Middle frontal gyrus (tissue), 1 donor: ENCODE data around the gene LRRC27.
"Not testable (repeated sequence)": the region's sequence is repeated elsewhere in the genome, so short reads cannot be mapped to it uniquely, and the experiment has no call there.

Experiments
- DNase-seq: peaks from one replicate; pipeline ENCODE4 v3.0.0-alpha.2; 2015; ENCODE audit warnings: low spot score; ENCODE audit errors: extremely low spot score

Gene LRRC27

DNA sequence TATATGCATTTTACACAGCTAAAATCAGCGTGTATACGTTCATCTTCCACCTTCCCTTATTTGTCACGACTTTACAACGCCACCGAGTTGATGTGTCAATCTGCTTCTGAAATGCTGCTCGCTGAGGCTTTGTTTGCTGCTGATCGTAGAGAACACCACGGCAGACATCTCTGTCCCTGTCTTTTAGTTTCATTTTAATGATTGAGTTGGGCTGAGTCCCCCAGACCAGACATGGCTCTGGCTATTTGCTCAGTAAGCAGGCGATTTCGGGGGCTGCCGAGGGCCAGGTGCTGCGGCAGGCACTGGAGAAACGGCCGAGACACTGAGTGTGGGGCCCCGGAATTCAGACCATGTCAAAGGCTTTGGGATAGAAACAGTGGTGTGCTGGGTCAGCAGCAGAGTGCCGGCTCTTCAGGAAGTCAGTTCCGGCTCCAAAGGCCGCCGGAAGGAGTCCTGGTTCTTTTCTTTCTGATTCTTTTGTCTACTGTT lies 5.0 kb downstream of the LRRC27 start:
- no peak for DNase-seq

DNA sequence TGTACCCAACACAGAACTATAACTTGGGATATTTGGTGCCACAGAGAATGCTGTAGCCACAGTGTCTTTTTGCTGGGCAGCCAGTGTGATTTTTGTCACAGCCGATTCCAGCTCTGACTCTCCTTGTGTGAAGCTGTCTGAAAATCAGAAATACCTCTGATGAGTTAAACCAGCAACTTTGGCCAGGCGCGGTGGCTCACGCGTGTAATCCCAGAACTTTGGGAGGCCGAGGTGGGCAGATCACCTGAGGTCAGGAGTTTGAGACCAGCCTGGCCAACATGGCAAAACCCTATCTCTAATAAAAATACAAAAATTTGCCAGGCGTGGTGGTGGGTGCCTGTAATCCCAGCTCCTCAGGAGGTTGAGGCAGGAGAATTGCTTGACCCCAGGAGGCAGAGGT lies 5.9 kb downstream of the LRRC27 start:
- DNase-seq = not testable (repeated sequence)

DNA sequence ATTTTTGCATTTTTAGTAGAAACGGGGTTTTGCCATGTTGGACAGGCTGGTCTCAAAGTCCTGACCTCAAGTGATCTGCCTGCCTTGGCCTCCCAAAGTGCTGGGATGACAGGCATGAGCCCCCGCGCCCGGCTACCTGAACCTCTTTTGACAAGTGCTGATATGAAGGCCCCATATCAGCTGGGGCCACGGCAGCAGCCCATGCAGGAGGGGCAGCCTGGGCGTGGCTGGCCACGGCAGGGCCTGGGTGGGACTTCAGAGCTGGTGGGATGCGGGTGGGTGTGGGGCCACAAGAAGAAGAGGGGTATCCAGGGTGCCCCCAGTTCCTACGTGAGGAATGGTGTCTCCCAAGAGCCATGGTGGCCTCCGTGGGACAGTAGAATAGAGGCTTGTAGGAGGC lies 6.9 kb downstream of the LRRC27 start:
- no peak for DNase-seq

DNA sequence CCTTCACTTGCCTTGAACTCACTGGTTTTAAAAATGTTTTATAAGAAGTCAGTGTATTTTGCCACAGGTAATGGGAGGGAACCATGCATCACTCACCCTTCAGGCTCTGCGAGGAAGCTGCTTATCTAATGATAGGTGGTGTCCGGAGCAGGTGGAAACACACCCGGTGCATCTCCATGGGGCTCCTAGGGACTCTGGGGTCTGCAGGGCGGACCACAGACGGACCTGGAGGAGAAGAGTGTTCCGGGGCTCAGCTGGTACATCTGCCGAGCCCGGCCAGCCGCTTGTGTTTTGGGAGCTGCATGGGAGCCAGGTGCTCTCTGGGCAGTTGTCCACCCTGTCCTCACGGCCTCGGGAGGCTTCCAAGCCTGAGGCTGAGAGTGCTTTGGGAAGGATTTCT lies 7.3 kb downstream of the LRRC27 start:
- no peak for DNase-seq

DNA sequence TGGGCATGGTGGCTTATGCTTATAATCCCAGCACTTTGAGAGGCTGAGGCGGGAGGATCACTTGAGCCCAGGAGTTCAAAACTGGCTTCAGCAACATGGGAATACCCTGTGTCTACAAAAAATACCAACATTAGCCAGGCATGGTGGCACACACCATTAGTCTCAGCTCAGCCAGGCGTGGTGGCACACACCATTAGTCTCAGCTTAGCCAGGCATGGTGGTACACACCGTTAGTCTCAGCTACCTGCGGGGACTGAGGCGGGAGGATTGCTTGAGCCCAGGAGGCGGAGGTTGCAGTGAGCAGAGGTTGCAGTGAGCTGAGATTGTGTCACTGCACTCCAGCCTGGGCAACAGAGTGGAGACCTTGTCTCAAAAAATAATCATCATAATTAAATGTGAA lies 9.0 kb downstream of the LRRC27 start:
- no peak for DNase-seq

DNA sequence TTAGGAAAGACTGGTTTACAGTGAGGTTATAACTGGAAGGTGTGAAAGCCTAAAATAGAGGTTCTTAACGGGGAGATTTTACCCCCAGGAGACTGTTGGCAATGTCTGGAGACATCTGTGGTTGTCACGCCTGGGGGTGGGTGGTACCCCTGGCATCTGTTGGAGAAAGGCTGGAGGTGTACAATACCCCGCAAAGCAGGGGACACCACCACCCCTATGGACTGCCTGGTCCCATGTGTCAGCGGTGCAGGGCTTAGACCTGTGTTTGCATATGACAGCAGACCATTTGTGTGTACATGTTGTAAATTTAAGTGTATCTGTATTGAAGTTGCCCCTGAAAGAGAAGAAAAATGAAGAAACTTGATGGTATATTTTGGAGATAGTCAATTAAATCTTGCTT lies 9.8 kb downstream of the LRRC27 start:
- no peak for DNase-seq

DNA sequence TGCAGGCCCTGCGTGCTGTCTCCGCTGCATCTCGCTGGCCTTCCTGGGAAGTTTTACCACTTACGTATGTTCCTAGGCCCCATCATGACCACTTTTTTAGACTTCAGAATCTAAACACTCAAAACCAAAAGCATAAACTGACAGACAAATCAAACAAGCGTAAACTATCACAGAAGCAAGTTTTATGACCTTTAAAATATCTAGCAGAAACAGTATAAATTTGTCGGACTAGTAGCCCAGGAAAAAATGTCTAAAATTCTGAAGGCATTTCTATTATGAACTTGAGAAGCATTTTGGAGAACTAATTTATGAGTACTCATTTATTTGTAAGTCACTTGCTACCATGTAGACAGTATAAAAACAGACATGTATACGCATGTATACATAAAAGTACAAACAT lies 10.6 kb downstream of the LRRC27 start:
- DNase-seq = no peak

DNA sequence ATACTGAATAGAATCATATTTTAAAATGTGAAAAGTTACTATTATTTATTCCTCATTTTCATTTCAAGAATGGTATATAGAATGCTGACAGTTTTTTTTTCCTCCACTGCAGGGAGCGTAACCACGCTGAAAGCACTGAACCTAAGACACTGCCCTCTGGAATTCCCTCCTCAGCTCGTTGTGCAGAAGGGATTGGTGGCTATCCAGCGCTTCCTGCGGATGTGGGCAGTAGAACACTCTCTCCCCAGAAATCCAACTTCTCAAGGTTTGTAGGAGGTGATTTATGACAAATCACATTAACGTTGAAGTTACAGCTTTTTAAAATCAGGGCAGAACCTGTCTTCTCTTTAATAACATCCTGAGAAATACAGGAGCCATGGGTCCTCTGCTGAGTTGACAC lies 12.4 kb downstream of the LRRC27 start:
- no peak for DNase-seq

DNA sequence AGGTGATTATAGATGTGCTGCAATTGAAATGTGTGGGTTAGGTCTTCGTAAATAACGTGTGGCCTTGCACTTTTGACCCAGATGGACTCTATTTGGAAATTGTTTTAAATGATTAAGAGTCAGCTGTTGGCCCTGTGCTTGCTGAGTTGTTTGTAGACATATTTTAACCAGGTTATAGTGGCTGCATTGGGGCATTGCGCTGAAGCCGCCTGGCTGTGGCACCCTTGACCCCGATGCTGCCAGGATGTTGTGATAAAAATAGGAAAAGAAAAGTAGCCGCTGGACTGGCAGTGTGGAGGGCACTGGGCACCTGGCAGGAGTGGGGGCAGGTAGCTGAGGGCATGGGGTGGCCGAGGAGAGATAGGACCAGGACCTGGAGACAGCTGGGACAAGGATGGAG lies 13.4 kb downstream of the LRRC27 start:
- DNase-seq = no peak

DNA sequence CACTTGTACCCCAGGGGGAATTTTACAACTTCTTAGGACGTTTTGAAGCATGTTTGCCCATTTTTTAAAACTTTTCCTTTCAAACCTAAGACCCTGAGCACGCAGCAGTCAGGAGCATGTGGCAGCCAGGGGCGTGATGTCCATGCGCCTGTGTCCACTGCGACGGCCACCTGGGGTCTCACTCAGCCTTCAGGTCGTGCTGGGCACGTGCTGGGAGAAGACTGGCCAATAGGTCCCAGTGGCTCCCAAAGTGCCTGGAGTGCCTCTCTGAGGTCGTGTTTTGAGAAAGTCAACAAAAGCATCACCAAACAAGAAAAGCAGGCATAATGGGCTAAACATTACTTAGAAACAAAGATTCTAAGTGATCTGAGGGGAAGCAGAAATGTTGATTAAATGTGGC lies 14.8 kb downstream of the LRRC27 start:
- DNase-seq = no peak

DNA sequence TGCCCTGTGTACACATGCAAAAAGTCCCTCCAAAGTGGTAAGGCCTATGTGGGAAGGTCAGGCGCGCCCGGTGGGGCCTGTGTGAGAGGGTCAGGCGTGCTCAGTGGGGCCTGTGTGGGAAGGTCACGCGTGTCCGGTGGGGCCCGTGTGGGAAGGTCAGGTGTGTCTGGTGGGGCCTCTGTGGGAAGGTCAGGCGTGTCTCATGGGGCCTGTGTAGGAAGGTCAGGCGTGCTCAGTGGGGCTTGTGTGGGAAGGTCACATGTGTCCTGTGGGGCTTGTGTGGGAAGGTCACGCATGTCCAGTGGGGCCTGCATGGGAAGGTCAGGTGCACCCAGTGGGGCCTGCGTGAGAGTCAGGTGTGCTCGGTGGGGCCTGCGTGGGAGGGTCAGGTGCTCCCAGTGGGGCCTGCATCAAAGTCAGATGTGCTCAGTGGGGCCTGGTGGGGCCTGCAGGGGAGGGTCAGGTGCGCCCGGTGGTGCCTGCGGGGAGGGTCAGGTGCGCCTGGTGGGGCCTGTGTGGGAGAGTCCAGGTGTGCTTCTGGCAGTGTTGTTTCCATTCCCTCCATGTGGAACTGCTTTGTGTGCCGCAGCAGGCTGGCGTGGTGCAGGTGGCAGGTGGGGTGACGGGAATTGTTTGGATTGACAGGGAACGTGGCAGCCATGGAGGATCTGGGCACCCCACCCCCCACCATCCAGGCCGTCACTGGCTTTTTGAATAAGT lies 15.4 kb downstream of the LRRC27 start:
- DNase-seq = no peak

DNA sequence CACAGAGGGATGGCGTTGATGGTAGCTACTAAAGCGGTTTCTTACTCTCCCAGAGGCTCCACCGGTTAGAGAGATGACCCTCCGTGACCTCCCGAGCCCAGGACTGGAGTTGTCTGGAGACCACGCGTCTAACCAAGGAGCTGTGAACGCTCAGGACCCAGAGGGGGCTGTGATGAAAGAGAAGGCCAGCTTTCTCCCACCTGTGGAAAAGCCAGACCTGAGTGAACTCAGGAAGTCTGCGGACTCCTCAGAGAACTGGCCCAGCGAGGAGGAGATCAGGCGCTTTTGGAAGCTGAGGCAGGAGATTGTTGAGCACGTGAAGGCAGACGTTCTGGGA lies 15.9 kb downstream of the LRRC27 start:
- DNase-seq = no peak

DNA sequence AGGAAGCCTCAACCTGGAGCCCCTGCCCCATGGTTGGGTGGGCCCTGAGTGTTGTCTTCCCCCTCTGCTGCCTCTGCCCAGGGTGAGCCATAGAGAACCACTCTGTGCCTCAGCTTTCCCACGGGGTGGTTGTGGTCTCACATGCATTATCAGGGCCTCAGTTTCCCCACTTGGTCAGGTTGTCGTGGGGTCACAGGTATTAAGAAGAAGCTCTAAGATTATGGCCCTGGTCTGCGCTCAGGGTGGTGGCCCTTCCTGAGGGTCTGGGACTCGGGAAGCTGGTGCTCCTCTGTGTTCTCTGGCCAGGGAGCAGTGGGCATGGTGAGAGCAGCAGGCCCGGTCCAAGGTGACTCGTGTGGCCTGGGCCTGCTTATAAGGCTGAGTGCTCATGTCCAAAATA lies 17.8 kb downstream of the LRRC27 start:
- DNase-seq = no peak

DNA sequence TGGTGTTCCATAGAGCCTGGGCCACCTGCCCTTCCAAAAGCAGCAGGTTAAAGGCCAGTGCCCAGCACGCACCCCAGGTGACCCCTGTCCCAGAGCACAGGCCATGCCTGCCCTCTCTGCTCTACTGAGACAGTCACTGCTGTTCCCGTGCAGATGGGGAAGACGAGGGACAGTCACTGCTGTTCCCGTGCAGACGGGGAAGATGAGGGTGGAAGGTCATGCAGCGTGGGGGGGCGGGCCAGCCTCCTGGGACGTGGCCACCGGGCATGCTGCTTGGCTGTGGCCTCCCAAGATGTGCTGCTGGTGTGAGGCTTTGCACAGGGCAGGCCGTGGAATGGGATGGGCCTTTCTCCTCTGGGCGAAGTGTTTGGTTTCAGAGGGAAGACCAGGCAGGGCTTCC lies 18.4 kb downstream of the LRRC27 start:
- no peak for DNase-seq

DNA sequence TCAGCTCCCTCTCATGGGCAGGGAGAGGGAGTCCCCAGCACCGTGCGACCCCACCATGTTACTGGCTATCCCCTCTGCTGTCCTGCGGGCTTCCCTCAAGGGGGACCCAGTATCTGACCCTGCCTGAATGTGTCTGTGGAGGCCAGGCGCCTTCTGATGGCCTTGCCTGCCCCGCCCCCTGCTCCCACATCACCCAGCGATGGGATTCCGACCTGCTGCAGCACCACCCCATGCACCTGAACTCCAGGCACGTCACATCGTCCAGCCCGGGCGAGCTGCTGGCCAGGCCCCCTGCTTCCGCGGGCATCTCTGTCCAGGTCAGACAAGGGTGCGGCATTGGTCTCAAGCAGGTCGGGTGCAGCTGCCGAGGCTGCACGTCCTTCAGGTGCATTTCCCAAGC lies 19.0 kb downstream of the LRRC27 start:
- DNase-seq = no peak

DNA sequence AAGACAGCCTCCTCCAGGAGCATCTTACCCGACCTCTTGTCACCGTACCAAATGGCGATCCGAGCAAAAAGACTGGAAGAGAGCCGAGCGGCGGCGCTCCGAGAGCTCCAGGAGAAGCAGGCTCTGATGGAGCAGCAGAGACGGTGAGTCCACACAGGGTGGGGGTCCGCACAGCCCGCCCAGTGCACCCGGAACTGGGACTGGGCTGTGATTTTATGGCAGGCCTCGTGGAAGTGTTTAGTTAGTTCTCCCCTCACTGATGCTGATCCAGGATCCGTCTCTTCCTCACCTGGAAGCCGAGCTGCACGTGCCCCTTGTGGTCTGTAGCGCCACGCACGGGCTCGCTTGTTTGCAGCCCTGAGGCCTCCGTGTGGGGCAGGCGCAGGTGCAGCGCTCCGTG lies 19.6 kb downstream of the LRRC27 start:
- DNase-seq = no peak

DNA sequence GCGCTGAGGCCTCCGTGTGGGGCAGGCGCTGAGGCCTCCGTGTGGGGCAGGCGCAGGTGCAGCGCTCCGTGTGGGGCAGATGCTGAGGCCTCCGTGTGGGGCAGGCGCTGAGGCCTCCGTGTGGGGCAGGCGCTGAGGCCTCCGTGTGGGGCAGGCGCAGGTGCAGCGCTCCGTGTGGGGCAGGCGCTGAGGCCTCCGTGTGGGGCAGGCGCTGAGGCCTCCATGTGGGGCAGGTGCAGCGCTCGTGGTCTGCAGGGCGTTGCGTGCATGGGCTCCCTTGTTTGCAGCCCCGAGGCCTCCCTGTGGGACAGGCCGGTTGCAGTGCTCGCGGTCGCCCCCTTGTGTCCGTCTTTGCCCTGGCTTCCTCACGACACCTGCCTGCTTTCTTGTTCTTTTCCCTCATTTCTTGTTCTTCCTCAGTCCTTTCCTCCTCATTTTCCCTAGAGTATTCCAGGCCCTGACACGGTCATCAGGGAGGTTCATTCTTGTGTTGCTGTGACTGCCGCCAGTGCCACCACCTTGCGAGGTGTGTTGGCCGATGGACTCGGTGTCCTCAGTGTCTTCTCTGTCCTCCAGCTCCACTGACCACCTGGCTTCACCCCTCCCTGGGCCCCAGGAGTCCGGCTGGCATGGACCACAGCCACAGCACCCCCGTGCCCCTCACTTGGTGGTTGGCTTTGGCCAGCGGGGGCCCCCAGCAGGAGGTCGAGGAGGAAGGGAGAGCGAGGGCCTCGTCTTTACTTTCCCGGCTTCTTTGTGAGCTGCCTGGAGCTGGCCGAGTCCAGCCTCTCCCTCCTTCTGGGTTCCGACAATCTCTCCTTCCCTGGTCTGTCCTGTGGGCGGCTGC lies 20.7 kb downstream of the LRRC27 start:
- DNase-seq = not testable (repeated sequence)

DNA sequence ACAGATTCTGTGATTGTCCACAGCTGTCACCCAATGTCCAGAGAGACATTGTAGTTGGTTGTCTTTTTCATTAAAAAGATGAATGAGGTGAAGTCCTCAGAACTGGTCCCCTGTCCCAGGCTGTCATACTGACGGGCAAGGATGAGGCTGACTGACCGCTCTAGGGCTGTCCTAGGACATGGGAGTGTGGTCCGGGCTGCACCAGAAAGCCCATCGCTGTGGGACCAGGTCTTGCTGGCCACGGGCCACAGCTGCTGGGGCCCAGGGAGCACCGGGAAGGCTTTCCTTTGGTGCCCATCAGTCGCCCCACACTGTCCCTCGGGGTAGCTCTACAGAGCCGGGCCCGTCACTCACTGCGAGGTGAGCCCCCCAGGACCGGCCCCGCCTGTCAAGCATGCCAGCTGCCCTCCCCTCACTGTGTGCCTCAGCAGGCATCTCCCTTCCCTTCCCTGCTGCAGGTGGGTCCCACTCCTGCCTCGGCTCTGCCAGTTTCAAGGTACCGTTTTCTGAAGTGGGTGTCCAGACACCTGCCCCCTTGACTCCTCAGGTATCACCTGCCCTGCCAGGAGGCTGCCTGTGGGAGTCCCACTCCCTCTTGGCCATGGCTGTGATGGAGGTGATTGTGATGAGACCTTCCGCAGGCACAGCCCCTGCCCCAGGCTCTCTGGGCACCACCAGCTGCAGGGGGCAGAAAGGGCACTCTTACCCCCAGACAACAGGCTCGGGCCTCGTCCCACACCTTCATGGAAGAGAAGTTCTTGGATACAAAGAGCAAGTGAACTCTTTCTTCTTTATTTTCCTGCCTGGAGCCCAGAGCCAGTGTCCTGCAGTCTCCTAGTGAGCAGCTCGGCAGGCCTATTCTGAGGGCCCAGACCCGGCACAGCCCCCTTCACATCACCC lies 21.7 kb downstream of the LRRC27 start:
- DNase-seq = no peak

DNA sequence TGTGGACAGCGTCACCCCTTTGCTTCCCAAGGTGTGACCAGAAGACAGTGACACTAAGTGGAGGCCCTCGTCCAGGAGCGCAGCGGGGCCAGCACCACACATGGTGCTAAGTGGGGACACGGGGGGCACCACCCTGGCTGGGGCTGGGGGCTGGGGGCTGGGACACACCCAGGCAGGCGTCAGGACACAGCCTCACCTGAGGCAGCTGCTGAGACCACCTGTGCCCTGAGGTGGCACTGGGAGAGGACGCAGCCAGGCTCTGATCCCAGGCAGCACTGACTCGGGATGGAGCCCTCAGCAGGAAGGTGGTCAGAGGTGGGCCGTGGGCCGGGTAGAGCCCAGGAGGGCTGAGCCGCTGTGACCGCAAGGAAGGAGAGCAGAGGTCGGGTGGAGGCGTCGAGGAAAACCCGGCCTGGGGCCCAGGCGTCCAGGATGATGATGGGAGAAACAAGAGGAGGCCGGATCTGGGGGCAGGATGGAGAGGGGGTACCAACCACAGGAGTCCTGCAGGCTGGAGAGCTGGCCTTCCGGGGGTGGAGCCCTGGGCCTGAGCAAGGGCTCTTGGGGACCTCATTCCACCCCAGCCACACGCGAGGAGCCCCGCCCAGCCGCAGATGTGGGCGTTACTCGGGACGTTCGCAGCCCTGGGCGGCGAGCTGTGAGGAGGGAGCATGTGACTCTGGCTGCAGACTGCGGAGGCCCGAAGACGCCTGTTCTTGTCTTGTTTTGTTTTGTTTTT lies 22.5 kb downstream of the LRRC27 start:
- DNase-seq = no peak

DNA sequence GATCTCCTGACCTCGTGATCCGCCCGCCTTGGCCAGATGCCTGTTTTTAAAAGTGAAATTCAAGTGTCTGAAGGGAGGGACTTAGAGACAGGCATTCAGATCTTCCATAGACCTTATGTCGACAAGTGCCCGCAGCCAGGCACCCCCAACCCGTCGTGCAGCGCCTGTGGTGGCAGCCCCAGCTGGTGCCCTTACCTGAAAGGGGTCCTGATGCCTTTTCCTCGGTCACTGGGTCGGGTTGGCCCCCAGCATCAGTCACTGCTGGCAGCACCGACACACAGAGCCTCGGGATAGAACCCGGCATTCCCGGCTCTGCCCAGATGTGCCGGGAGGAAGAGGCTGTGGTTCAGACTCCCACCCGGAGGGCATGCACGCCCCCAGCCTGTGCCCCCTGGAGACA lies 23.3 kb downstream of the LRRC27 start:
- no peak for DNase-seq

DNA sequence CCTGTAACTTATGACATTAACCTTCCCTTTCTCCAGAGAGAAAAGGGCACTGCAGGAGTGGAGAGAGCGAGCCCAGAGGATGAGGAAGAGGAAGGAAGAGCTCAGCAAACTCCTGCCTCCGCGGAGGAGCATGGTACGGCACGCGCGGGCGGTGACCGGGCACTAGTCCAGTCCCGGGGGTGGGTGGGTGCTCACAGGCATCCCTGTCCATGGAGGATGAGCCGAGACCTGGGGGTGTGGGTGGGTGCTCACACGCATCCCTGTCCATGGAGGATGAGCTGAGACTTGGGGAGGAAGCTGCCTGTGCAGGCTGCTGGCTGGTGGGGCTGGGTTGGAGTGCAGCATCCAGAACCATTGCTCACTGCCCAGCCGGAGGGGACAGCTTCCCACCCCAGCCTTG lies 23.8 kb downstream of the LRRC27 start:
- no peak for DNase-seq
